Adrenal gland (tissue), 5 donors: ENCODE results near the gene CHN2.

Experiments used
- CTCF ChIP-seq, 6 experiments: fragments of 450-650 bp in 4 of 6; fragments of 200-600 bp in 2 of 6; sonication (generic) in 1 of 6; IDR thresholded peaks; 1 replicate in 5 of 6; 2 replicates in 1 of 6; pipeline versions ENCODE4 v1.5.1 to v1.8.0; 2016 to 2021; ENCODE audit warnings: antibody characterized with exemption in 6 of 6, mild to moderate bottlenecking in 2 of 6, moderate library complexity in 1 of 6
- POLR2A ChIP-seq, 2 donors: fragments of 450-650 bp; IDR thresholded peaks; one replicate each; pipeline ENCODE4 v1.6.1; 2017; ENCODE audit warnings: antibody characterized with exemption in 2 of 2, mild to moderate bottlenecking in 2 of 2, moderate library complexity in 1 of 2
- donor health status: DM: no; HTN: no; CAD: no.

- TF ChIP-seq CTCF (IDR thresholded peaks at IDR 0.05) (no peak), POLR2A (IDR thresholded peaks at IDR 0.05) (no peak)
Observed at GRCh38 chr7:29499932-29500331, 305.4 kb downstream of the CHN2 start.
